IPS-20b (cell line): Measurements from ENCODE around the gene NEDD4.
A peak's percentile ranks its signal among the peaks of the same experiment; 100 is the strongest.

Experiments
- H3K27ac ChIP-seq: one replicate; pipeline ENCODE4 v1.5.1; 2013; ENCODE audit warnings: low read length
- H3K27me3 ChIP-seq: 2 replicates; pipeline ENCODE4 v1.6.1; 2013; ENCODE audit warnings: mild to moderate bottlenecking, low read length, inconsistent platforms; ENCODE audit not compliant: insufficient read depth
- H3K36me3 ChIP-seq: 2 replicates; pipeline ENCODE4 v1.6.1; 2013; ENCODE audit warnings: low read depth, mild to moderate bottlenecking, inconsistent platforms, low read length, moderate library complexity; ENCODE audit not compliant: insufficient read depth
- H3K4me1 ChIP-seq: 2 replicates; pipeline ENCODE4 v1.6.1; 2013; ENCODE audit warnings: mild to moderate bottlenecking, control low read depth, inconsistent platforms, low read length, moderate library complexity; ENCODE audit not compliant: insufficient read depth
- H3K4me3 ChIP-seq: 2 replicates; pipeline ENCODE4 v1.5.1; 2013; ENCODE audit warnings: mild to moderate bottlenecking, low read length, inconsistent platforms
- H3K9ac ChIP-seq: 2 replicates; pipeline ENCODE4 v1.6.1; 2013; ENCODE audit warnings: low read depth, mild to moderate bottlenecking, inconsistent platforms, low read length, moderate library complexity
- H3K9me3 ChIP-seq: 2 replicates; pipeline ENCODE4 v1.6.1; 2013; ENCODE audit warnings: mild to moderate bottlenecking, low read depth, low read length, inconsistent platforms; ENCODE audit not compliant: insufficient read depth

Gene NEDD4

DNA sequence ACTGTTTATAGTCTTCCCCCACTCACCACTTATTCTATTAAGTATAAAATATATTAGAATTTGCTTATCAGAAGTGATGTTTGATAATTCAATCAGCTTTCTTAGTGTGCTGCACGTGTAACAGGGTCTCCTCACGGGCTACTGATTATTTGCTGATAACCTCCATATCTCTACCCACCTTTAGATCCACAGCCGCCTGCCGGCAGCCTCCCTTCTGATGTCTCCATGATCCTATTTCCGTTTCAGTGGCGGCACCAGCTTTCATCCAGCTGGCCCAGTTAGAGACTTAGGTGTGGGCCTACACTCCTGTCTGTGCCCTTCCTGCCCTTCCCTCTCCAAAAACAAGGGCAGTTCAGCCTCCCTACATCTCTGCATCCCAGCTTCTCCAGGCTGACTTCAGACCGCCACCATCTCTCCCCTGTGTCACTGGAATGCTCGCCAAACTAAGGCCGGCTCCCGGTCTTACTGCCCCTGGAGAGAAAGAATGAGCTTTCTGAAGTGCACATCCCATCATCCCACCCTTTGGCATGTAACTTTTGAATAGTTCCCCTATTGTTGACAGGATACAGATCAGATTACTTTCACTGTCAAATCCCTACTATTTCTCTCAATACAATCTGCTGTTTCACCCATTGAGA lies 173.9 kb downstream of the NEDD4 start:
- H3K4me1 ChIP-seq: no peaks in the 10 kb centered on the region; the same call in 1 of the 2 replicates
- H3K36me3 ChIP-seq: no peaks in the 10 kb centered on the region
- no peaks in the 10 kb centered on the region for H3K27me3 ChIP-seq

GRCh38 chr15:55816017-55816416 lies 177.4 kb downstream of the NEDD4 start:
- Histone ChIP-seq H3K9me3 (no peaks in the 10 kb centered on the region), H3K36me3 (no peaks in the 10 kb centered on the region), H3K4me1 (no peaks in the 10 kb centered on the region; the same call in 1 of the 2 replicates), H3K9ac (no peak overlapping the region), H3K4me3 (no peak overlapping the region), H3K27ac (no peak overlapping the region), H3K27me3 (no peaks in the 10 kb centered on the region)

More for the DNA sequence above, 173.9 kb downstream of the NEDD4 start:
- Histone ChIP-seq H3K27ac (no peak overlapping the region), H3K9ac (no peak overlapping the region), H3K4me3 (no peak overlapping the region), H3K9me3 (no peaks in the 10 kb centered on the region)

DNA sequence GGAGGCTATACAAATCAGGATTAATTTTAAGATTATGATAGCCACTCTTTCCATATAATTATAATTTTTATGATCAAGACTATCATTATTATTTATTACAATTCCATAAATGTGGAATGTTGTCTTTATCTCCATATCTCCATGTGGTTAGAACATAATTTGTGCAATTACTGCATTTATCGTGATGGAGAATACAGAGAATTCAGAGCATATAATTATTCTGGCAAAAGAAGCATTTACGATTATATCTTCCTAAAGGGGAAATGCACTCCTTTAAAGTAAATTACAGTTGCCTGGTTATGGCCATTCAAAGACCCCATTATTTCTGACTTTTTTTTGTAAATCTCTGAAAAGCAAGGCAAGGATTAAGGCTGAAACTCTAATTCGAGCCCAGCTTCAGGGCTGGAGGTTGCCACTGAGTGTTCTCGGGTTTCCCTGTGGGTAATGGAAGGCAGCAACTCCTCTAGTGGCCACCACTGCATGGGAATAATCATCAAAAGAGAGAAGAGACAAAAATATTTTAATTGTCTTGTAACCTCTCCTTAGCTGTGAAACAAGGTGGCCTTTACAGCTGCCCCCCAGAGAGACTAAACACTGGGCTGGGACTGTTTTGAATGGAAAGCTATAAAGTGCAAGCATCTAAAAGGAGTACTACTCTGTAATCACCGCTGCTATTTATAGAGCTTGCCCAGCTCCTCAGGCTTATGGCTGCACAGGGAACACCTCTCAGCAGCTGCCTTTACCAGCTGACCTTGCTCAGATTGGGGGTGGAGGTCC lies 190.6 kb downstream of the NEDD4 start:
- no peak overlapping the region for H3K27ac ChIP-seq
- H3K4me3 ChIP-seq: no peak overlapping the region
- no peaks in the 10 kb centered on the region for H3K27me3 ChIP-seq
- no peaks in the 10 kb centered on the region for H3K9me3 ChIP-seq
- H3K9ac ChIP-seq: no peak overlapping the region
- no peaks in the 10 kb centered on the region for H3K36me3 ChIP-seq
- H3K4me1 ChIP-seq: peaks cover 7% of the 10 kb centered on the region; the same call in 1 of the 2 replicates

DNA sequence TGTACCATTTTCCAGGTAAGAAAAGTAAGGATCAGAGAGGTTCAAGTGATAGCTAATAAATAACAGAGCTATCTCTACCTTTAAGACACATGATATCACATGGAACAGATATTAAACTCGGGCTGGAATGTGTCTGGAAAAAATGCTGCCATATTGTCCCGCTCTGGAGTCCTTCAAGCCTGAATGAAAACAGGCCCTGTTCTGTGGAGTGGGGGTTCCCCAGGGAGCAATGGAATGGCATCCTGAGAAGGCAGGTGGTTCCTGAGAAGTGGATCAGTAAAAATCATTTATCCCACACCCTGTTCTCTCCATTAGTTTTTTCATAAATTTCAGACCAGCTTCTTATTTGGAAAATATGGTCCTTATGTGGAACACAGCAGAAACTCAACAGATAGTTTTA lies 193.2 kb downstream of the NEDD4 start:
- peaks cover 7% of the 10 kb centered on the region; the same call in 1 of the 2 replicates for H3K4me1 ChIP-seq
- H3K4me3 ChIP-seq: no peak overlapping the region

DNA sequence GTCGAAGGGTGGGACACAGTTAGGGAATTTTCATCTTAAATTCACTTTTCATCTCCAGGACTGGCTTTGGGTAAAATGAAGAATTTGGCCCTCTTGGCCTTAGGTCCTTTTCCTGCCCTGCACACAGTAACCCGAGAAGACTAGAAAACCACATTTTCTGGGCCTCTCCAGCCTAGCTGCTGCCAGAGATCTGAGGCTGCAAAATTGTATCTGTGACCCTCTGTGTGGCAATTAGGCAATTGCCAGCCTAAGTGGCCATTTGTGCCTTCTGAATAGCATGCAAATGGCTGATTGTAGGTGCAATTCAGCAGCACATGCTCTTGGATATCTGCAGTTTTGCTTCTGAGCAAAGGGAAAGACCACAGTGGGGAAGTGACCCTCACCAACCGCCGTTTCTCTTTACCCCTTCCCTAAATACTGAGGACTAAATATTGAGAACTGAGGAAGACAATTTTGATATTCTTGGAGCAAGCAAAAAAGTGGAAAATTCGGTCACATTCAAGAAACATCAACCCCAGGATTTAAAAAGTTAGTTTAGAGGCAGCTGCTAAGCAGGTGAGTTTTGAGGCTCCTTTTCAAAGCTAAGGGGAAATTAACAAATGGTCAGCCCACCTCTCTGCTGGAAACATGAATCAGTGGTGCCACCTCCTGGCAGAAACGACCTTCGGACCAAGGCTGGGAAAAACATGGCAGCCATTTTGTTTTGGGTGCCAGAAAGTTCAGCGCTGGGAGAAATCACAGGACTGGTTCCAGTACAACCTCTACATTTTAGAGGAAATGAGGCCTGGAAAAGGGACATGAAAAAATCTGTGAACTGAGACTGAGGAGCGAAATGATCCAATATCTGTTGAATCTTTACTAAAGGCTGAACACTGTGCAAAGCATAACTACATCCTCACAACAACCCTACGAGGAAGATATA lies 193.9 kb downstream of the NEDD4 start:
- Histone ChIP-seq H3K27me3 (no peaks in the 10 kb centered on the region), H3K9ac (peak overlapping the region; percentile 25; the same call in 1 of the 2 replicates), H3K9me3 (peaks cover 5% of the 10 kb centered on the region; the same call in 1 of the 2 replicates), H3K36me3 (no peaks in the 10 kb centered on the region), H3K27ac (peak overlapping the region; percentile 17), H3K4me3 (no peak overlapping the region), H3K4me1 (peaks cover 7% of the 10 kb centered on the region; the same call in 1 of the 2 replicates)

More for the DNA sequence above, 193.2 kb downstream of the NEDD4 start:
- Histone ChIP-seq H3K9me3 (no peaks in the 10 kb centered on the region), H3K9ac (peak overlapping the region; percentile 25; the same call in 1 of the 2 replicates), H3K27ac (peak overlapping the region; percentile 17), H3K27me3 (no peaks in the 10 kb centered on the region), H3K36me3 (no peaks in the 10 kb centered on the region)

- no peaks in the 10 kb centered on the region for H3K36me3 ChIP-seq
- peaks cover 7% of the 10 kb centered on the region; the same call in 1 of the 2 replicates for H3K4me1 ChIP-seq
- no peak overlapping the region for H3K27ac ChIP-seq
- no peak overlapping the region for H3K4me3 ChIP-seq
- no peaks in the 10 kb centered on the region for H3K27me3 ChIP-seq
- H3K9ac ChIP-seq: no peak overlapping the region
- peaks cover 10% of the 10 kb centered on the region; the same call in 1 of the 2 replicates for H3K9me3 ChIP-seq
Observed at GRCh38 chr15:55796321-55796965, 197.0 kb downstream of the NEDD4 start.

GRCh38 chr15:55795031-55795430 lies 198.4 kb downstream of the NEDD4 start:
- Histone ChIP-seq H3K4me1 (peaks cover 7% of the 10 kb centered on the region; the same call in 1 of the 2 replicates), H3K27ac (no peak overlapping the region), H3K27me3 (no peaks in the 10 kb centered on the region), H3K9me3 (peaks cover 10% of the 10 kb centered on the region; the same call in 1 of the 2 replicates), H3K36me3 (no peaks in the 10 kb centered on the region), H3K9ac (no peak overlapping the region), H3K4me3 (no peak overlapping the region)

GRCh38 chr15:55791551-55792400 lies 201.6 kb downstream of the NEDD4 start:
- Histone ChIP-seq H3K36me3 (no peaks in the 10 kb centered on the region), H3K4me3 (no peak overlapping the region), H3K9me3 (peaks cover 10% of the 10 kb centered on the region; the same call in 1 of the 2 replicates), H3K27me3 (no peaks in the 10 kb centered on the region), H3K27ac (no peak overlapping the region), H3K9ac (no peak overlapping the region), H3K4me1 (peaks cover 1% of the 10 kb centered on the region; the same call in 1 of the 2 replicates)

DNA sequence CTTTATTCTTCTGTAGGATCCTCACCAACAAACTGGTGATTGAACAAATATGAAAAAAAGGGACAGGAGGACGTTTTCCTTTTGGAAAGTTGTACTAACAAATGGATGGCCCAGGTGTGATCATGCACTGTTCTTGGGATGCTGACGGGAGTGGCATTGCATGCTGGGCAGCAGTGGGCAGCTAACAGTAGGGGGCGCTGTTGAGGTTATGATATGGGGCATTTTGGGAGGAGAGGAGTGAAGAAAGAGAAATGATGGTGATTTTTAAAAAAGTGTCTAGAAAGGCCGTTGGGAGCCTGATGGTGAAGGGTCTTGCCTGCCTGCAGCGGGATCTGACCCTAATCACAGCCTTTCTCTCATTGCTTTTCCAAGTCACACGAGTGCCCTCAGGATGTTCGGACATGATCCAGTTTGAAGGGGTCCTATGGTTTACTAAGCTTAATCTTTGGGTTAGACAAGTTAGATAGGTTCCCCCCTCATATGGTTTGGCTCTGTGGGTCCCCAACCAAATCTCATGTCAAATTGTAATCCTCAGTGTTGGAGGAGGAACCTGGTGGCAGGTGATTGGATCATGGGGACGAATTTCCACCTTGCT lies 204.2 kb downstream of the NEDD4 start:
- Histone ChIP-seq H3K4me1 (peaks cover 8% of the 10 kb centered on the region; the same call in 1 of the 2 replicates), H3K27me3 (no peaks in the 10 kb centered on the region), H3K4me3 (no peak overlapping the region), H3K9ac (no peak overlapping the region), H3K27ac (no peak overlapping the region), H3K9me3 (peaks cover 1% of the 10 kb centered on the region; the same call in 1 of the 2 replicates), H3K36me3 (no peaks in the 10 kb centered on the region)

- peaks cover 8% of the 10 kb centered on the region; the same call in 1 of the 2 replicates for H3K4me1 ChIP-seq
- no peaks in the 10 kb centered on the region for H3K9me3 ChIP-seq
- H3K27me3 ChIP-seq: no peaks in the 10 kb centered on the region
- no peak overlapping the region for H3K27ac ChIP-seq
- no peaks in the 10 kb centered on the region for H3K36me3 ChIP-seq
- no peak overlapping the region for H3K9ac ChIP-seq
- H3K4me3 ChIP-seq: no peak overlapping the region
Observed at GRCh38 chr15:55786341-55786740, 207.1 kb downstream of the NEDD4 start.
